CD14-positive monocyte (primary cell): ENCODE data around the gene TMTC1. TPM values are rescaled to one million over a fixed set of nuclear protein-coding genes. Genes with fewer than 3 reads are reported as not detected.

Experiments used
- DNase-seq, 3 donors: peaks; one replicate each; pipeline ENCODE4 v3.0.0-alpha.2; 2011 to 2022
- H2AFZ ChIP-seq: 2 replicates; pipeline ENCODE4 v1.6.0; 2012; ENCODE audit warnings: mild to moderate bottlenecking, low read depth, low read length, inconsistent platforms; ENCODE audit not compliant: insufficient read depth, poor library complexity, severe bottlenecking
- H3K27ac ChIP-seq, 2 donors: 1 replicate in 1 of 2; 2 replicates in 1 of 2; pipeline ENCODE4 v1.5.1; 2012 to 2013; ENCODE audit warnings: low read length in 2 of 2, control low read depth in 1 of 2, inconsistent platforms in 1 of 2, low read depth in 1 of 2, mild to moderate bottlenecking in 1 of 2
- H3K27me3 ChIP-seq, 2 donors: one replicate each; pipeline versions ENCODE4 v1.6.0 to v1.6.1; 2011 to 2013; ENCODE audit warnings: low read length in 2 of 2; ENCODE audit not compliant: control insufficient read depth in 2 of 2, insufficient read depth in 2 of 2
- H3K36me3 ChIP-seq, 2 donors: replicated peaks in 1 of 2; 1 replicate in 1 of 2; 2 replicates in 1 of 2; pipeline versions ENCODE4 v1.5.1 to v1.6.1; 2012 to 2013; ENCODE audit warnings: low read length in 2 of 2, control low read depth in 1 of 2, inconsistent platforms in 1 of 2, mild to moderate bottlenecking in 1 of 2; ENCODE audit not compliant: insufficient read depth in 2 of 2, control insufficient read depth in 1 of 2
- H3K4me1 ChIP-seq, 2 donors: 1 replicate in 1 of 2; 2 replicates in 1 of 2; pipeline versions ENCODE4 v1.5.1 to v1.6.1; 2012 to 2013; ENCODE audit warnings: low read length in 2 of 2, control low read depth in 1 of 2, inconsistent platforms in 1 of 2, mild to moderate bottlenecking in 1 of 2, moderate library complexity in 1 of 2; ENCODE audit not compliant: insufficient read depth in 2 of 2, control insufficient read depth in 1 of 2
- H3K4me2 ChIP-seq: replicated peaks from 2 replicates; pipeline ENCODE3; 2012; ENCODE audit warnings: low read length, moderate library complexity, mild to moderate bottlenecking; ENCODE audit not compliant: poor library complexity, severe bottlenecking; ENCODE audit errors: extremely low read depth
- H3K4me3 ChIP-seq, 3 experiments: fragments of 200-600 bp in 1 of 3; sonication (generic) in 1 of 3; replicated peaks in 1 of 3; 1 replicate in 2 of 3; 2 replicates in 1 of 3; pipeline ENCODE4 v1.5.1; 2011 to 2013; ENCODE audit warnings: low read length in 3 of 3, mild to moderate bottlenecking in 3 of 3, control low read depth in 2 of 3, low read depth in 2 of 3, inconsistent platforms in 1 of 3, moderate library complexity in 1 of 3
- H3K79me2 ChIP-seq: 2 replicates; pipeline ENCODE4 v1.6.0; 2012; ENCODE audit warnings: mild to moderate bottlenecking, control low read depth, inconsistent platforms, low read length, moderate library complexity; ENCODE audit not compliant: insufficient read depth
- H3K9ac ChIP-seq: 2 replicates; pipeline ENCODE4 v1.6.0; 2017; ENCODE audit warnings: low read length, mild to moderate bottlenecking; ENCODE audit not compliant: insufficient read depth, poor library complexity, severe bottlenecking
- H3K9me3 ChIP-seq, 2 donors: replicated peaks in 1 of 2; 1 replicate in 1 of 2; 2 replicates in 1 of 2; pipeline versions ENCODE4 v1.5.1 to v1.6.1; 2012 to 2013; ENCODE audit warnings: low read length in 2 of 2, control low read depth in 1 of 2; ENCODE audit not compliant: control insufficient read depth in 1 of 2, insufficient read depth in 1 of 2
- H4K20me1 ChIP-seq: 2 replicates; pipeline ENCODE4 v1.6.0; 2012; ENCODE audit warnings: mild to moderate bottlenecking, low read length, control low read depth, moderate library complexity; ENCODE audit not compliant: insufficient read depth
- H3K27ac Mint-ChIP-seq, 7 donors: one replicate each; pipeline ENCODE4 v1.8.0; 2020; ENCODE audit warnings: mild to moderate bottlenecking in 7 of 7, mixed read lengths in 7 of 7, moderate library complexity in 6 of 7, inconsistent platforms in 2 of 7
- H3K27me3 Mint-ChIP-seq, 3 donors: one replicate each; pipeline ENCODE4 v1.8.0; 2021 to 2022; ENCODE audit warnings: low read depth in 3 of 3, mild to moderate bottlenecking in 3 of 3, mixed read lengths in 3 of 3, moderate library complexity in 3 of 3, inconsistent platforms in 1 of 3
- H3K36me3 Mint-ChIP-seq, 2 donors: one replicate each; pipeline ENCODE4 v1.8.0; 2020; ENCODE audit warnings: mixed read lengths in 2 of 2, inconsistent platforms in 1 of 2, mild to moderate bottlenecking in 1 of 2
- H3K4me1 Mint-ChIP-seq: one replicate; pipeline ENCODE4 v1.8.0; 2020; ENCODE audit warnings: mild to moderate bottlenecking, mixed read lengths
- H3K4me3 Mint-ChIP-seq, 2 donors: one replicate each; pipeline ENCODE4 v1.8.0; 2020; ENCODE audit warnings: mild to moderate bottlenecking in 2 of 2, mixed read lengths in 2 of 2, moderate library complexity in 1 of 2
- H3K9me3 Mint-ChIP-seq, 7 donors: one replicate each; pipeline ENCODE4 v1.8.0; 2020 to 2022; ENCODE audit warnings: mixed read lengths in 7 of 7, mild to moderate bottlenecking in 6 of 7, moderate library complexity in 6 of 7, inconsistent platforms in 2 of 7
- WGBS: methylation state at CpG from one replicate; pipeline ENCODE4 v1.1.5; 2013; ENCODE audit warnings: missing lambda C conversion rate; ENCODE audit not compliant: insufficient coverage; 5-methylcytosine and 5-hydroxymethylcytosine counted together
- intact Hi-C, 2 donors: fragments of 100-400 bp; cut with micrococcal nuclease; formaldehyde crosslinking; loops; one replicate each; pipeline versions ENCODE4 v1.15.0 to v1.15.1; 2023
- polyA plus RNA-seq, 3 donors: library from polyadenylated mRNA; depleted of rRNA in 1 of 3; unstranded in 2 of 3; stranded (reverse) in 1 of 3; fragments of 300-500 nt in 2 of 3; fragments of >200 nt in 1 of 3; fragmentation: Illumina TruSeq in 2 of 3; gene quantifications; 1 replicate in 2 of 3; 2 replicates in 1 of 3; pipeline ENCODE4 v1.2.3, GENCODE V29; 2012 to 2021
- TF ChIP-seq, protein P1 (sequence below): fragments of 200-600 bp; IDR thresholded peaks from one replicate; pipeline ENCODE4 v1.8.0; 2022; ENCODE audit warnings: antibody characterized with exemption, mild to moderate bottlenecking

TMTC1 gene
- polyA plus RNA-seq, 3 donors: 0.57 to 5.6 (median 2.1) TPM

DNA sequence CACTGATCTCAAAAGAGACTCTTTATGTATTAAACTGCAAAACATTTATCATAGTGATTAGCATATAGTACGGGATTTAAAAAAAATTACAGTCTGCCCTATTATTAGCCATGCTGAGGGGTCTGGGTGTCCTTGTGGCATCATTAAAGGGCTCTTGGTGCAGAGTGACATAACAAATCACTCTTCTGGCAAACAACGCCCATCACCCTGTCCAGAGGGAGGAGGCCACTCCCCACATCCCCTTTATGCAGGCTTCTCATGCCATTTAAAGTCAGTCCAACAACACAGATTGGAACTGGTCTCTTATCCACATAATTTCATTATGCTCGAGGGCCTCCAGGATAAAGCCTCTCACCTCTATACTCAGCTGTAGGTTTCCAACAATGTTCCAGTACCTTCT is 51.1 kb downstream of the TMTC1 start:
- no peaks in the 10 kb centered on the region for H4K20me1 ChIP-seq
- peaks cover 0 to 5% of the 10 kb centered on the region in 2 donors for H3K4me1 ChIP-seq
- no peaks in the 10 kb centered on the region for H3K27me3 ChIP-seq
- H3K36me3 Mint-ChIP-seq: peaks cover 0 to 37% of the 10 kb centered on the region in 2 donors
- peaks cover 0 to 4% (median 0%) of the 10 kb centered on the region in 7 donors for H3K9me3 Mint-ChIP-seq
- no peaks in the 10 kb centered on the region for H3K36me3 ChIP-seq
- no peak for DNase-seq
- H3K9me3 ChIP-seq: peaks cover 0 to 4% of the 10 kb centered on the region in 2 donors
- H3K79me2 ChIP-seq: no peaks in the 10 kb centered on the region
- no peak overlapping the region for H3K4me3 Mint-ChIP-seq
- 100% methylated on average over 2 of the region's 3 CpGs for WGBS
- no peak overlapping the region for H3K4me2 ChIP-seq
- no peak overlapping the region for H3K4me3 ChIP-seq
- no peak overlapping the region for H2AFZ ChIP-seq
- H3K27ac Mint-ChIP-seq: no peak overlapping the region
- no peak overlapping the region for H3K9ac ChIP-seq
- TF ChIP-seq, protein P1, sequence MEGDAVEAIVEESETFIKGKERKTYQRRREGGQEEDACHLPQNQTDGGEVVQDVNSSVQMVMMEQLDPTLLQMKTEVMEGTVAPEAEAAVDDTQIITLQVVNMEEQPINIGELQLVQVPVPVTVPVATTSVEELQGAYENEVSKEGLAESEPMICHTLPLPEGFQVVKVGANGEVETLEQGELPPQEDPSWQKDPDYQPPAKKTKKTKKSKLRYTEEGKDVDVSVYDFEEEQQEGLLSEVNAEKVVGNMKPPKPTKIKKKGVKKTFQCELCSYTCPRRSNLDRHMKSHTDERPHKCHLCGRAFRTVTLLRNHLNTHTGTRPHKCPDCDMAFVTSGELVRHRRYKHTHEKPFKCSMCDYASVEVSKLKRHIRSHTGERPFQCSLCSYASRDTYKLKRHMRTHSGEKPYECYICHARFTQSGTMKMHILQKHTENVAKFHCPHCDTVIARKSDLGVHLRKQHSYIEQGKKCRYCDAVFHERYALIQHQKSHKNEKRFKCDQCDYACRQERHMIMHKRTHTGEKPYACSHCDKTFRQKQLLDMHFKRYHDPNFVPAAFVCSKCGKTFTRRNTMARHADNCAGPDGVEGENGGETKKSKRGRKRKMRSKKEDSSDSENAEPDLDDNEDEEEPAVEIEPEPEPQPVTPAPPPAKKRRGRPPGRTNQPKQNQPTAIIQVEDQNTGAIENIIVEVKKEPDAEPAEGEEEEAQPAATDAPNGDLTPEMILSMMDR: no peak
- H3K27me3 Mint-ChIP-seq: peaks cover 3 to 4% (median 3%) of the 10 kb centered on the region in 3 donors
- intact Hi-C loops: no loop called here
- no peak overlapping the region for H3K27ac ChIP-seq
- peaks cover 5% of the 10 kb centered on the region for H3K4me1 Mint-ChIP-seq

DNA sequence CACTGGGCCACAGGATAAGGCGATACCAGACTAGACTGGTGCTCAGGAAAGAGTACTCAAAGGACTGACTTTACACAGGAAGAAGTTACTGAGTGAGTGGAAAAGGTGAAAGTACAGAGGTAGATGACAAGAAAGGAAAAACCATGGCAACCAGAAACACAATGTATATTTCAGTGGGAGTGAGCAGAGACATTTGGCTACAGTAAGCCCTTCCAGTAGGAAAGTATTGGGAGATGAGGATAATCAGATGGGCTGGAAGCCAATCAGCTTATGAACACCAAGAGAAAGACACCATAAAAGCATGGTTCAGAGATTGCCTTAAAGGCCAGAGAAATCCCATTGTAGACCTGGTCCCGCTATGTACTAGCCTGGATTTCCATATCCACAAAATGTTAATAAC is 51.6 kb downstream of the TMTC1 start:
- Histone ChIP-seq H3K4me1 (peaks cover 0 to 5% of the 10 kb centered on the region in 2 donors), H3K27ac (no peak overlapping the region)

More for the DNA sequence above, 51.6 kb downstream of the TMTC1 start:
- H3K4me3 Mint-ChIP-seq: no peak overlapping the region
- TF ChIP-seq, protein P1: no peak
- Histone ChIP-seq H3K79me2 (no peaks in the 10 kb centered on the region), H3K4me3 (no peak overlapping the region), H4K20me1 (no peaks in the 10 kb centered on the region), H3K27me3 (no peaks in the 10 kb centered on the region), H3K36me3 (no peaks in the 10 kb centered on the region), H3K9ac (no peak overlapping the region), H2AFZ (no peak overlapping the region), H3K9me3 (no peaks in the 10 kb centered on the region), H3K4me2 (no peak overlapping the region)
- peaks cover 0 to 35% of the 10 kb centered on the region in 2 donors for H3K36me3 Mint-ChIP-seq
- peaks cover 0 to 4% (median 0%) of the 10 kb centered on the region in 7 donors for H3K9me3 Mint-ChIP-seq
- no peak for DNase-seq
- intact Hi-C loops: no loop called here
- H3K27me3 Mint-ChIP-seq: peaks cover 3 to 4% (median 3%) of the 10 kb centered on the region in 3 donors
- peaks cover 5% of the 10 kb centered on the region for H3K4me1 Mint-ChIP-seq
- no CpG with 5 or more reads among the region's 2 CpGs for WGBS
- no peak overlapping the region for H3K27ac Mint-ChIP-seq
